SK-N-DZ (cell line): Measurements from ENCODE around the gene ZNF772. TPM values are rescaled to one million over a fixed set of nuclear protein-coding genes. Genes with fewer than 3 reads are reported as not detected.
"Not testable (repeated sequence)": the region's sequence is repeated elsewhere in the genome, so short reads cannot be mapped to it uniquely, and the experiment has no call there.

Experiments
- DNase-seq: peaks from one replicate; pipeline ENCODE4 v3.0.0-alpha.2; 2015; ENCODE audit warnings: low spot score
- polyA plus RNA-seq, 2 experiments: library from polyadenylated mRNA; depleted of rRNA; stranded (reverse); fragments of >200 nt; gene quantifications; 2 replicates each; pipeline ENCODE4 v1.2.3, GENCODE V29; 2014

ZNF772 gene
- polyA plus RNA-seq (2014; cell fraction: cytosol; rRNA removed), result 6.6 and 7.3 TPM in 2 replicates
- polyA plus RNA-seq (2014; cell fraction: nucleus; rRNA removed), result 2.7 and 2.9 TPM in 2 replicates

GRCh38 chr19:57477191-57478008 lies at the start of gene ZNF772:
ZNF772 (minus strand) TSS chr19:57477566; CDS start chr19:57477309, 257 bp downstream.
- DNase-seq, result peak; percentile 92

GRCh38 chr19:57518021-57518420 lies 40.7 kb upstream of the ZNF772 start:
- DNase-seq, result not testable (repeated sequence)

GRCh38 chr19:57515255-57515654 lies 37.9 kb upstream of the ZNF772 start:
- no peak for DNase-seq

GRCh38 chr19:57512845-57513244 lies 35.5 kb upstream of the ZNF772 start:
- DNase-seq, result no peak

GRCh38 chr19:57511484-57511883 lies 34.1 kb upstream of the ZNF772 start:
- DNase-seq, result no peak

GRCh38 chr19:57506163-57506562 lies 28.8 kb upstream of the ZNF772 start:
- no peak for DNase-seq

GRCh38 chr19:57500400-57500799 lies 23.0 kb upstream of the ZNF772 start:
- DNase-seq, result not testable (repeated sequence)

GRCh38 chr19:57499680-57500395 lies 22.5 kb upstream of the ZNF772 start, which contains the start of gene ZNF773:
ZNF773 (plus strand) TSS chr19:57499938; CDS start chr19:57500081, 143 bp downstream.
- peak; percentile 89 for DNase-seq

GRCh38 chr19:57499332-57499679 lies 21.9 kb upstream of the ZNF772 start:
- not testable (repeated sequence) for DNase-seq

- DNase-seq, result not testable (repeated sequence)
Observed at GRCh38 chr19:57488299-57488644, 10.9 kb upstream of the ZNF772 start.

- DNase-seq, result peak; percentile 71
Observed at GRCh38 chr19:57487477-57488298, 10.3 kb upstream of the ZNF772 start, which contains the start of gene ZNF419. ZNF419 (plus strand) TSS chr19:57487750; CDS start chr19:57487951, 201 bp downstream.

- DNase-seq, result no peak
Observed at GRCh38 chr19:57473646-57474045, 3.7 kb downstream of the ZNF772 start.

- no peak for DNase-seq
Observed at GRCh38 chr19:57466489-57466888, 10.9 kb downstream of the ZNF772 start.

- peak; percentile 8 for DNase-seq
Observed at GRCh38 chr19:57465680-57466381, 11.5 kb downstream of the ZNF772 start.

GRCh38 chr19:57452307-57452706 lies 25.1 kb downstream of the ZNF772 start:
- DNase-seq, result no peak

- no peak for DNase-seq
Observed at GRCh38 chr19:57443121-57443696, 34.2 kb downstream of the ZNF772 start.

- DNase-seq, result no peak
Observed at GRCh38 chr19:57441979-57442752, 35.2 kb downstream of the ZNF772 start.

- DNase-seq, result no peak
Observed at GRCh38 chr19:57438925-57439324, 38.4 kb downstream of the ZNF772 start.

- no peak for DNase-seq
Observed at GRCh38 chr19:57437931-57438330, 39.4 kb downstream of the ZNF772 start.

- no peak for DNase-seq
Observed at GRCh38 chr19:57436417-57436816, 40.9 kb downstream of the ZNF772 start.
